ENCODE measurements around the gene TBX18.

The TBX18 gene

GRCh38 chr6:84764332-84765049 lies at the start of gene TBX18:
Gene TBX18 (minus strand): TSS chr6:84764598. CDS start chr6:84764181, 417 bp downstream.
- no peak for TF ChIP-seq CTCF (IDR thresholded peaks at IDR 0.05; ENCODE audit: extremely low read depth, insufficient read depth, missing control alignments)
- DNase-seq (ENCODE audit: low spot score) = no peak
- in situ Hi-C loops (cut with MboI; ENCODE audit: low pct_unique_long_range_greater_than_20kb, low sequenced_read_pairs, unreplicated experiment) = no loop called here

GRCh38 chr6:84811351-84811750 lies 47.0 kb upstream of the TBX18 start:
- TF ChIP-seq CTCF (IDR thresholded peaks at IDR 0.05; ENCODE audit: extremely low read depth, insufficient read depth, missing control alignments) = no peak
- in situ Hi-C loops (cut with MboI; ENCODE audit: low pct_unique_long_range_greater_than_20kb, low sequenced_read_pairs, unreplicated experiment) = no loop called here
- no peak for DNase-seq (ENCODE audit: low spot score)

- in situ Hi-C loops (cut with MboI; ENCODE audit: low pct_unique_long_range_greater_than_20kb, low sequenced_read_pairs, unreplicated experiment) = no loop called here
Measured at GRCh38 chr6:84809455-84809854, 45.1 kb upstream of the TBX18 start.

GRCh38 chr6:84808491-84809061 lies 44.2 kb upstream of the TBX18 start:
- in situ Hi-C loops (cut with MboI; ENCODE audit: low pct_unique_long_range_greater_than_20kb, low sequenced_read_pairs, unreplicated experiment) = no loop called here
- TF ChIP-seq CTCF (IDR thresholded peaks at IDR 0.05; ENCODE audit: extremely low read depth, insufficient read depth, missing control alignments) = no peak

More at GRCh38 chr6:84809455-84809854, 45.1 kb upstream of the TBX18 start:
- DNase-seq (ENCODE audit: low spot score) = no peak
- TF ChIP-seq CTCF (IDR thresholded peaks at IDR 0.05; ENCODE audit: extremely low read depth, insufficient read depth, missing control alignments) = no peak

GRCh38 chr6:84805145-84805544 lies 40.7 kb upstream of the TBX18 start:
- DNase-seq (ENCODE audit: low spot score) = no peak
- in situ Hi-C loops (cut with MboI; ENCODE audit: low pct_unique_long_range_greater_than_20kb, low sequenced_read_pairs, unreplicated experiment) = no loop called here
- no peak for TF ChIP-seq CTCF (IDR thresholded peaks at IDR 0.05; ENCODE audit: extremely low read depth, insufficient read depth, missing control alignments)

More at GRCh38 chr6:84808491-84809061, 44.2 kb upstream of the TBX18 start:
- DNase-seq (ENCODE audit: low spot score) = no peak

GRCh38 chr6:84804720-84805119 lies 40.3 kb upstream of the TBX18 start:
- in situ Hi-C loops (cut with MboI; ENCODE audit: low pct_unique_long_range_greater_than_20kb, low sequenced_read_pairs, unreplicated experiment) = no loop called here
- no peak for TF ChIP-seq CTCF (IDR thresholded peaks at IDR 0.05; ENCODE audit: extremely low read depth, insufficient read depth, missing control alignments)
- DNase-seq (ENCODE audit: low spot score) = no peak
